ENCODE results near the gene OR2C1.

The OR2C1 gene

DNA sequence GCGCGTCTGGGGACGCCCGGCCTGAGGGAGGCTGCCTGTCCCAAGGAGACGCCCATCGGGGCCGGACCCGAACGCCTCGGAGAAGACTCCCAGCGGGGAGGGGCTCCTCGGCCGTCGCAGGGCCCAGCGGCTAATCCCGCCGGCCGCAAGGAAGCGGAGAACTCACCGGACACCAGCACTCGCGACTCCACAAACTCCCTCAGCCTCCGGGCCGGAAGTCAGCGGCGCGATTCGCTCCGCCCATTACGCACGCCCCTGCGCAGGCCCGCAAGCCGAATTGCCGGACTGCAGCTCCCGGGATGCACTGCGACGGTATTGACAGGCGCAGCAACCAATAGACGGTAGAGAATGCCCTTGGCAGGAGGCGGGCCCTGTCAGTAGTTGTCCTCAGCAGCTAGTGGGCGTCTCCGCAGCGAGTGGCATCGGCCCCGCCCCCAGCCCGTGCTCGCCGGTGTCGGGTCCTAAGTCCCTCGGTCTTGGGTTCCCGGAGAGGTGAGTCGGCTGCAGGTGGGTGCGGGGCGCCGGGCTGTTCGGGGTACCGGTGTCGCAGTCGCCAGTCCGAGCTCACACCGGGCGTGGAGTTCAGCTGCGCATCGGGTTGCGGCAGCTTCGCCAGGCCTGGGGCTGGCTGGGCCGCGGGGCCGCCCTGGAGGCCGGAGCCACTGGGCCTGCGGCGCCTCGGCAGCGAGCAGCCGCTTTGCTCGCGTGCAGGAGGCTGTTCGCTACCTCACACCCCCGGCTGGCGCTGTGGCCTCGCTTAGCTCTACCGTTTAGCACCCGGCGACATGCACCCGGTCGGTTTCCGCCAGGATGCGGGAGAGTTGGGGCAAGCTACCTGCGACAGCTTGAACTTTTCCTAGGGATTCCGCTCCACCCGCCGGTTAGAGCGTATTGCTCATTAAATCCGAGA is 45.3 kb downstream of the OR2C1 start, which contains the start of the genes ZNF174 and ZSCAN32:
Gene ZNF174, plus strand, starts transcription at position 437 of the 910 bp plus-strand sequence. CDS start 790 bp downstream, outside the sequence.
Gene ZSCAN32, minus strand, starts transcription at position 226 of the 910 bp plus-strand sequence. CDS start 3,447 bp downstream, outside the sequence.
- DNase-seq: peak; percentile 99

DNA sequence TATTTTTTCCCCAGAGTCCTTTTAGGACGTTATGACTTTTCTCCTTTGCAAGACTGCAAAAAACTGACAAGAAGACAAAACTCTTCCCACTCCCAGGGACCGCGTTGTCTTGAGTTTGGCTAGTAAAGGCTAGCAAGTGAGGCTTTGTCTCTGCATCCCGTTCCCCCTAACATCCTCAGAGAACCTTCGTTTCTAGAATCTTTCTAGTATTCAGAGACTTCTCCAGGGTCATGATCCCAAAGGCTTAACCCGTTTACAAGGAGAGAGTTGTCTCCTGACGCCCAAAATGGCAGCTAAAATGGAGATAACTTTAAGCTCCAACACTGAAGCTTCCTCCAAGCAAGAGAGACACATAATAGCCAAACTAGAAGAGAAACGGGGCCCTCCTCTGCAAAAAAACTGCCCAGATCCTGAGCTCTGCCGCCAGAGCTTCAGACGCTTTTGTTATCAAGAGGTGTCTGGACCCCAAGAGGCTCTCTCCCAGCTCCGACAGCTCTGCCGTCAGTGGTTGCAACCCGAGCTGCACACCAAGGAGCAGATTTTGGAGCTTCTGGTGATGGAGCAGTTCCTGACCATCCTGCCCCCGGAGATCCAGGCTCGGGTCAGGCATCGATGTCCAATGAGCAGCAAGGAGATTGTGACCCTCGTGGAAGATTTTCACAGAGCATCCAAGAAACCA is 46.2 kb downstream of the OR2C1 start:
- DNase-seq: peak; percentile 21
